Kidney epithelial cell (primary cell): ENCODE data around the gene SLC22A14. TPM values are rescaled to one million over a fixed set of nuclear protein-coding genes. Genes with fewer than 3 reads are reported as not detected.

Source experiments
- DNase-seq: peaks from one replicate; pipeline ENCODE4 v3.0.0-alpha.2; 2010; ENCODE audit warnings: low read depth
- H3K27me3 ChIP-seq: 2 replicates; pipeline ENCODE4 v1.6.0; 2011; ENCODE audit warnings: low read length; ENCODE audit not compliant: control insufficient read depth, insufficient read depth
- H3K36me3 ChIP-seq: 2 replicates; pipeline ENCODE4 v1.5.1; 2011; ENCODE audit warnings: low read length; ENCODE audit not compliant: control insufficient read depth, insufficient read depth
- H3K4me3 ChIP-seq: 2 replicates; pipeline ENCODE4 v1.5.1; 2011; ENCODE audit warnings: low read depth, mild to moderate bottlenecking, control low read depth, low read length
- total RNA-seq: library from RNA; depleted of rRNA; stranded (reverse); fragments of >200 nt; gene quantifications from 2 replicates; pipeline ENCODE4 v1.2.3, GENCODE V29; 2015
- TF ChIP-seq, protein P1 (sequence below): IDR thresholded peaks from 2 replicates; pipeline ENCODE4 v1.5.1; 2011; ENCODE audit warnings: mild to moderate bottlenecking, moderate library complexity, low read length, control low read depth, inconsistent platforms; ENCODE audit not compliant: insufficient read depth, poor library complexity, severe bottlenecking

Gene SLC22A14
- total RNA-seq, 1 donor from 2014 or later: 0.58 TPM

DNA sequence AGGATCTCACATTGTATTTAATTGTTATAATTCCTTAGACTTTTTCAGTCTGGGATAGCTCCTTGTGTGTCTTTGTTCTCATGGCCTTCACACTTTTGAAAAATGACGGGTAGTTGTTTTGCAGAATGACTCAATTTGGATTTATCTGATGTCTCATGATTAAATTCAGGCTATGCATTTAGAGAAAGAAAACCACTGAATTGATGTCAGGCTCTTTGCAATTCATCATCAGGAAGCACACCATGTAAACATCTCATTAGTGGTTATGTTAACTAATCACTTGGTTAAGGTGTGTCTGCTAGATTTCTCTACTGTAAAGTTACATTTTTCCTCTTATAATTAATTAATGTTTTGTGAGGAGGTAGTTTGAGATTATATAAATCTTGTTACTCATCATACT is 24.5 kb upstream of the SLC22A14 start:
- no peak for DNase-seq
- H3K4me3 ChIP-seq: no peak overlapping the region
- H3K36me3 ChIP-seq: no peaks in the 10 kb centered on the region
- TF ChIP-seq, protein P1, sequence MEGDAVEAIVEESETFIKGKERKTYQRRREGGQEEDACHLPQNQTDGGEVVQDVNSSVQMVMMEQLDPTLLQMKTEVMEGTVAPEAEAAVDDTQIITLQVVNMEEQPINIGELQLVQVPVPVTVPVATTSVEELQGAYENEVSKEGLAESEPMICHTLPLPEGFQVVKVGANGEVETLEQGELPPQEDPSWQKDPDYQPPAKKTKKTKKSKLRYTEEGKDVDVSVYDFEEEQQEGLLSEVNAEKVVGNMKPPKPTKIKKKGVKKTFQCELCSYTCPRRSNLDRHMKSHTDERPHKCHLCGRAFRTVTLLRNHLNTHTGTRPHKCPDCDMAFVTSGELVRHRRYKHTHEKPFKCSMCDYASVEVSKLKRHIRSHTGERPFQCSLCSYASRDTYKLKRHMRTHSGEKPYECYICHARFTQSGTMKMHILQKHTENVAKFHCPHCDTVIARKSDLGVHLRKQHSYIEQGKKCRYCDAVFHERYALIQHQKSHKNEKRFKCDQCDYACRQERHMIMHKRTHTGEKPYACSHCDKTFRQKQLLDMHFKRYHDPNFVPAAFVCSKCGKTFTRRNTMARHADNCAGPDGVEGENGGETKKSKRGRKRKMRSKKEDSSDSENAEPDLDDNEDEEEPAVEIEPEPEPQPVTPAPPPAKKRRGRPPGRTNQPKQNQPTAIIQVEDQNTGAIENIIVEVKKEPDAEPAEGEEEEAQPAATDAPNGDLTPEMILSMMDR: no peak
- H3K27me3 ChIP-seq: no peaks in the 10 kb centered on the region

DNA sequence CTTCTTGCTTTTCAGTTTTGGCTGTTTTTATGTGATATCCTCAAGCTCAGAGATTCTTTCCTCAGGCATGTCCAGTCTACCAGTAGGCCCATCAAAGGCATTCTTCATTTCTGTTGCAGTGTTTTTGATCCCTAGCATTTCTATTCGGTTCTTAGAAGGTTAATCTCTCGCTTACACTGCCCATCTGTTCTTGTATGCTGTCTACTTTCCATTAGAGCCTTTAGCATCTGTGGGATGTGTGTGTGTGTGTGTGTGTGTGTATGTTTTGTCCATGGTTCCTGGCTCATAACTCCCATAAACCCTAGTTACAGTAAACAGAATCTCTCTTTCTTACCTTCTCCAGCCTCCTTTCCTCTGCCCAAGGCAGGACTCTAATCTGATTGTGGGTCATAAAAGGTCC is 21.6 kb upstream of the SLC22A14 start:
- Histone ChIP-seq H3K4me3 (no peak overlapping the region), H3K36me3 (no peaks in the 10 kb centered on the region), H3K27me3 (no peaks in the 10 kb centered on the region)
- TF ChIP-seq, protein P1: no peak
- DNase-seq: no peak

DNA sequence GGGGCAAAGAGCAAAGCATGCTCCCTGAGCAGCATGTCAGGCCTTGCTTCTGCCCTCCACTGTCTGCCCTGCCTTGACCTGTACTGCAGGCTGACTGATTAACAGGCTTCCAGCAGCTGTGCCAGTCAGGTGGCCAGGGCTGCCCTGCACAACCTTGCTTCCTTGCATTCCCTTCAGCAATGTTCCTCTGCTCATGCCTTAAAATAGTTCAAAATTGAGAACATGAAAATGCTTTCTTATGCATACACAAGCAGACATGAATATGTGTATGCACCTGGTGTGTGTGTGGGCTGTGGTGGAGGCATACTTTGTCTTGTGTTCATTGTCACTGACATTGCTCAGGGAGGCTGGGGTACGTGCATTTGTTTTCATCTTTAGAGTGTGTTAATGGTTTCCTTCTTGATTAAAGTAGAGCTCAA is 17.7 kb upstream of the SLC22A14 start:
- TF ChIP-seq, protein P1: no peak
- no peak for DNase-seq

DNA sequence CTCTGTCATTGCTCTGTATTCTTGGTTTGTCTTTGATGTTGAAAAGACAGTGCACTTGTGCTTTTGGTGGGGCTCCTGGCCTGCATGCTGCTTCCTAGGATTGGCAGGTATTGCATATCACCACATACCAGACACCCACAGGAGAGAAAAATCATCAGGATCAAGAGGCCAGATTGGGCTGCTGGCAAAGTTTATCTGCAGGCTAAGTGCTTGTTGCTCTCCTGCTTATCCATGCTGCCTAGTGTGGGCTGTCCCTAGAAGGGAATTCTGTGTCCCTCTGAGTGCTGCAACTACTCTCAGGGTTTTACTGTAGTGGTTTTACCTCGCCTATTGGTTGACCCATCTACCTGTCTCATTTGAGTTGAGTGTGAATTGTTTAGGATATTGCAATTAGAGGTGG is 17.3 kb upstream of the SLC22A14 start:
- no peak for DNase-seq

More for the DNA sequence above, 17.7 kb upstream of the SLC22A14 start:
- Histone ChIP-seq H3K27me3 (no peaks in the 10 kb centered on the region), H3K4me3 (no peak overlapping the region), H3K36me3 (no peaks in the 10 kb centered on the region)

DNA sequence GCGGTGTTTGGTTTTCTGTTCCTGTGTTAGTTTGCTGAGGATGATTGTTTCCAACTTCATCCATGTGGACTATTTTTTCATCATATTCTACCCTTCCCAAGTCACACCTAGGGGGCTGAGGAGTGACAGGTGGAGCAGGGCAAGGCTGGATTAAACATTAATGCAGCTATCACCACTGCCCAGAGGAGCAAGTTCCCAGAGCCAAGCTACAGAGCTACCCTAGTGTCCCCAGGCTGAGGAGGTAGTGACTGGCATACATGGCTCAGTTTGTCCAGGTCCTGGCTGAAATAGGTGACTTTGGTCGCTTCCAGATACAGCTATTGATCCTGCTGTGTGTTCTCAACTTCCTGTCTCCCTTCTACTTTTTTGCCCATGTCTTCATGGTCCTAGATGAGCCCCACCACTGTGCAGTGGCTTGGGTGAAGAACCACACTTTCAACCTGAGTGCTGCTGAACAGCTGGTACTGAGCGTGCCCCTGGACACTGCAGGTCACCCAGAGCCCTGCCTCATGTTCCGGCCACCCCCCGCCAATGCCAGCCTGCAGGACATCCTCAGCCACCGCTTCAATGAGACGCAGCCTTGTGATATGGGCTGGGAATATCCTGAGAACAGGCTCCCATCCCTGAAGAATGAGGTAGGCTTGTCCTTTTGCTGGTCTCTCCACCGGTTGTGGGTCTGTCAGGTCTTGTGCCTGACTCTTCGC is 16.3 kb upstream of the SLC22A14 start, which contains the start of gene SLC22A13:
Gene SLC22A13, plus strand, starts transcription at position 209 of the 704 bp plus-strand sequence. Its CDS starts 49 bp downstream, at position 258.
- no peak for DNase-seq
- TF ChIP-seq, protein P1: no peak
- H3K36me3 ChIP-seq: no peaks in the 10 kb centered on the region

More for the DNA sequence above, 17.3 kb upstream of the SLC22A14 start:
- Histone ChIP-seq H3K27me3 (no peaks in the 10 kb centered on the region), H3K36me3 (no peaks in the 10 kb centered on the region), H3K4me3 (no peak overlapping the region)
- TF ChIP-seq, protein P1: no peak

DNA sequence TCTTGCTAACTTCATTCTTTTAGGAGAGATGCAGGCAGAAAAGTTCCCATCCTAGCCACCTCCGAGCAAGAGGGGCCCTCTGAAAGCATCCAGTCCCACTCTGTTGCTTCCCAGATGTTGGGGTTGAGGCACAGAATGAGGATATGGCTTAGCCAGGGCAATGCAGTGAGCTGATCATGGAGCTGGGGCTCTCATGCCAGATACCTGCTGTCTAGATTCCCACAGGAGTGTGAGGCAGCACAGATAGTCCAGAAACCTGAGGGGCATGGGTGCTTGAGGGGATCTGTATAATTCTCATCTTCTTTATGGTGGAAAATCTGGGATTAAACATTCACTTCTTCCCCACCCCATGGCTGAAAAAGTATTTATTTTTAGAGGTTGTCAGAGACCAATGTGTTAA is 15.3 kb upstream of the SLC22A14 start:
- Histone ChIP-seq H3K36me3 (no peaks in the 10 kb centered on the region), H3K27me3 (no peaks in the 10 kb centered on the region), H3K4me3 (no peak overlapping the region)
- DNase-seq: no peak
- TF ChIP-seq, protein P1: no peak

More for the DNA sequence above, 16.3 kb upstream of the SLC22A14 start, which contains the start of gene SLC22A13:
- no peaks in the 10 kb centered on the region for H3K27me3 ChIP-seq
- H3K4me3 ChIP-seq: no peak within 1 kb of the TSS
